Measurements from ENCODE around the gene RCOR1.

RCOR1 gene

DNA sequence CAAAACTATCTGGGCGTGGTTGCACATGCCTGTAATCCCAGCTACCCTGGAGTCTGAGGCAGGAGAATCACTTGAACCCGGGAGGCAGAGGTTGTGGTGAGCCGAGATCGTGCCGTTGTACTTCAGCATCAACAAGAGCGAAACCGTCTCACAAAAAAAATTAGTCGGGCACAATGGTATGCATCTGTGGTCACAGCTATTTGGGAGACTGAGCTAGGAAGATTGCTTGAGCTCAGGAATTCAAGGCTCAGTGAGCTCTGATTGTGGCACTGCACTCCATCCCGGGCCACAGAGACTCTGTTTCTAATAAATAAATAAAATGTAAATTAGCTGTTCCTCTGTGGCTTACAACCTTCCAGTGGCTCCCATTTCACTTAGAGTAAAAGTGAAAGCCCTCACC is 28.0 kb downstream of the RCOR1 start:
- H3K9me3 Mint-ChIP-seq, result no peaks in the 10 kb centered on the region
- no peak overlapping the region for H3K27ac Mint-ChIP-seq
- peaks cover 25% of the 10 kb centered on the region for H3K4me1 Mint-ChIP-seq
- TF ChIP-seq, protein P1, sequence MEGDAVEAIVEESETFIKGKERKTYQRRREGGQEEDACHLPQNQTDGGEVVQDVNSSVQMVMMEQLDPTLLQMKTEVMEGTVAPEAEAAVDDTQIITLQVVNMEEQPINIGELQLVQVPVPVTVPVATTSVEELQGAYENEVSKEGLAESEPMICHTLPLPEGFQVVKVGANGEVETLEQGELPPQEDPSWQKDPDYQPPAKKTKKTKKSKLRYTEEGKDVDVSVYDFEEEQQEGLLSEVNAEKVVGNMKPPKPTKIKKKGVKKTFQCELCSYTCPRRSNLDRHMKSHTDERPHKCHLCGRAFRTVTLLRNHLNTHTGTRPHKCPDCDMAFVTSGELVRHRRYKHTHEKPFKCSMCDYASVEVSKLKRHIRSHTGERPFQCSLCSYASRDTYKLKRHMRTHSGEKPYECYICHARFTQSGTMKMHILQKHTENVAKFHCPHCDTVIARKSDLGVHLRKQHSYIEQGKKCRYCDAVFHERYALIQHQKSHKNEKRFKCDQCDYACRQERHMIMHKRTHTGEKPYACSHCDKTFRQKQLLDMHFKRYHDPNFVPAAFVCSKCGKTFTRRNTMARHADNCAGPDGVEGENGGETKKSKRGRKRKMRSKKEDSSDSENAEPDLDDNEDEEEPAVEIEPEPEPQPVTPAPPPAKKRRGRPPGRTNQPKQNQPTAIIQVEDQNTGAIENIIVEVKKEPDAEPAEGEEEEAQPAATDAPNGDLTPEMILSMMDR (IDR thresholded peaks at IDR 0.05; ENCODE audit: unreplicated experiment in 3 of 3), result no peak
- H3K4me3 Mint-ChIP-seq, result no peak overlapping the region
- H3K27me3 Mint-ChIP-seq (ENCODE audit: low read depth), result no peaks in the 10 kb centered on the region
- peaks cover 3% of the 10 kb centered on the region for H3K36me3 Mint-ChIP-seq (ENCODE audit: low read depth)

GRCh38 chr14:102622262-102622885 is 29.9 kb downstream of the RCOR1 start:
- Mint-ChIP-seq H3K27ac (peak overlapping the region in 2 of 3 experiments; percentile 0 to 17), H3K4me1 (peaks cover 28% of the 10 kb centered on the region), H3K4me3 (no peak overlapping the region), H3K27me3 (ENCODE audit: low read depth) (no peaks in the 10 kb centered on the region), H3K36me3 (ENCODE audit: low read depth) (peaks cover 5% of the 10 kb centered on the region), H3K9me3 (no peaks in the 10 kb centered on the region)
- TF ChIP-seq, protein P1 (IDR thresholded peaks at IDR 0.05; ENCODE audit: unreplicated experiment in 3 of 3), result no peak

DNA sequence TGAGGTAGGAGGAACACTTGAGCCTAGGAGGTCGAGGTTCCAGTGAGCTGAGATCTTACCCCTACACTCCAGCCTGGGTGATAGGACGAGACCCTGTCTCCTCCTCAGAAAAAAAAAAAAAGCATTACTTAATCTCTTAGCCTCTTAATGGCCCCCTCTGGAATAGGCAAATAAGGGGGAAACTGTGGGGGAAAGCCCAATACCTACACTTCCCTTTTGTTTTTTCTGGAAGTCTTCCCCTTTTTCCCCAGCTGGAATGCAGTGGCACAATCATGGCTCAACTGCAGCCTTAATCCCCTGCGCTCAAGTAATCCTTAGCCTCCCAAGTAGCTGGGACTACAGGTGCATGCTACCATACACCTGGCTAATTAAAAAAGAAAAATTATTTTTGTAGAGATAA is 32.2 kb downstream of the RCOR1 start:
- TF ChIP-seq, protein P1 (IDR thresholded peaks at IDR 0.05; ENCODE audit: unreplicated experiment in 3 of 3), result no peak
- H3K4me1 Mint-ChIP-seq, result peaks cover 39% of the 10 kb centered on the region
- no peaks in the 10 kb centered on the region for H3K9me3 Mint-ChIP-seq
- no peak overlapping the region for H3K4me3 Mint-ChIP-seq
- H3K27ac Mint-ChIP-seq, result no peak overlapping the region
- H3K36me3 Mint-ChIP-seq (ENCODE audit: low read depth), result peaks cover 11% of the 10 kb centered on the region
- H3K27me3 Mint-ChIP-seq (ENCODE audit: low read depth), result no peaks in the 10 kb centered on the region

- TF ChIP-seq, protein P1 (IDR thresholded peaks at IDR 0.05; ENCODE audit: unreplicated experiment in 3 of 3), result no peak
- Mint-ChIP-seq H3K36me3 (ENCODE audit: low read depth) (peaks cover 11% of the 10 kb centered on the region), H3K4me3 (no peak overlapping the region), H3K27ac (no peak overlapping the region), H3K27me3 (ENCODE audit: low read depth) (no peaks in the 10 kb centered on the region), H3K4me1 (peaks cover 49% of the 10 kb centered on the region), H3K9me3 (no peaks in the 10 kb centered on the region)
Observed at GRCh38 chr14:102625564-102626296, 33.3 kb downstream of the RCOR1 start.

DNA sequence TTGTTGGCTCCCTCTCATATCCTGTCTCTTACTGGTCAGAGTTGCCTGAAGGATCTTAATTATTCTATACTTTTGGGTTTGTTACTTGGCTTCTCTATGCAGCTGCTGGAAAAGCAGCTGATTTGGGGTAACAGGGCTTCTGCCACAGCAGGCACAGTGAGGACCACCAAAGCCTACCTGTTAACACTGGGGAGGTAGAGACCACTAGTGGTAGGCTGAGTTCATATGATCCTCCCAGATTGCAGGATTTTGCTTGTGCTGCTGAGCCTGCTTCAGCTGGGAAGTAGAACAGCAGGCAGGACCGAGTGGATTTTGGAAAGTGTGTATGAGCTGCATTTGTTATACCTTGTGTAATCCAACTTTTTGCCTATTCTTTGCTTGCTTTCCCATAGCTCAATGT is 34.1 kb downstream of the RCOR1 start:
- peaks cover 11% of the 10 kb centered on the region for H3K36me3 Mint-ChIP-seq (ENCODE audit: low read depth)
- no peaks in the 10 kb centered on the region for H3K9me3 Mint-ChIP-seq
- peak overlapping the region in 1 of 3 experiments; percentile 6 for H3K27ac Mint-ChIP-seq
- TF ChIP-seq, protein P1 (IDR thresholded peaks at IDR 0.05; ENCODE audit: unreplicated experiment in 3 of 3), result no peak
- H3K27me3 Mint-ChIP-seq (ENCODE audit: low read depth), result no peaks in the 10 kb centered on the region
- peaks cover 50% of the 10 kb centered on the region for H3K4me1 Mint-ChIP-seq
- H3K4me3 Mint-ChIP-seq, result no peak overlapping the region
